HCT116 (cell line): ENCODE results near the gene DMXL2. TPM values are rescaled to one million over a fixed set of nuclear protein-coding genes. Genes with fewer than 3 reads are reported as not detected.
A peak's percentile ranks its signal among the peaks of the same experiment; 100 is the strongest.
"Not testable (repeated sequence)": the region's sequence is repeated elsewhere in the genome, so short reads cannot be mapped to it uniquely, and the experiment has no call there.

Source experiments
- ATAC-seq: fragments of 200-7000 bp; cut with Tn5 transposase; 2 replicates; pipeline ENCODE4 v1.9.1; 2020; ENCODE audit warnings: mild to moderate bottlenecking, moderate library complexity
- BruUV-seq: library from RNA; stranded (reverse); fragments of 400-500 nt; replicated peaks from 2 replicates; lab custom pipeline; 2021; lab: Mats Ljungman, UMichigan
- CTCF ChIA-PET: fragments of 300-600 bp; sonication (Branson Sonifier 250); formaldehyde crosslinking; loops from one replicate; lab custom pipeline; 2021; ENCODE audit warnings: antibody characterized with exemption; lab: Charles Lee
- POLR2A ChIA-PET: fragments of 300-600, 350-600 bp; sonication (Branson Sonifier 250); formaldehyde crosslinking; loops from one replicate; lab custom pipeline; 2021; ENCODE audit warnings: antibody characterized with exemption; lab: Charles Lee
- RAD21 ChIA-PET, 2 experiments: fragments of 300-600 bp; sonication (Branson Sonifier 250); formaldehyde crosslinking; loops; one replicate each; lab custom pipeline; 2023; ENCODE audit warnings: low total read pairs in 2 of 2; ENCODE audit not compliant: uncharacterized antibody in 2 of 2, unreplicated experiment in 2 of 2, low non-redundant PET in 1 of 2; lab: Charles Lee
- DNase-seq: peaks from one replicate; pipeline ENCODE4 v3.0.0-alpha.2; 2010; ENCODE audit warnings: low read depth, low spot score
- H2AFZ ChIP-seq: fragments of 200-600 bp; shearing (Covaris generic), sonication (generic); 2 replicates; pipeline ENCODE4 v1.6.1; 2017; ENCODE audit warnings: low read depth, mixed run types, mixed read lengths, antibody characterized with exemption, low read length; ENCODE audit not compliant: poor library complexity, severe bottlenecking
- H3K27ac ChIP-seq: 2 replicates; pipeline ENCODE4 v1.5.1; 2012; ENCODE audit warnings: low read depth, low read length
- H3K27me3 ChIP-seq: fragments of 200-600 bp; sonication (generic); 2 replicates; pipeline ENCODE4 v1.6.1; 2016; ENCODE audit warnings: mixed run types, low read length, mixed read lengths; ENCODE audit not compliant: insufficient read depth
- H3K36me3 ChIP-seq, 2 experiments: fragments of 200-500 bp in 1 of 2; fragments of 200-600 bp in 1 of 2; sonication (Bioruptor generic) in 1 of 2; sonication (generic) in 1 of 2; 2 replicates each; pipeline versions ENCODE4 v1.5.1 to v1.6.1; 2014 to 2016; ENCODE audit warnings: low read length in 2 of 2, inconsistent platforms in 1 of 2, mixed read lengths in 1 of 2, mixed run types in 1 of 2; ENCODE audit not compliant: insufficient read depth in 2 of 2, control insufficient read depth in 1 of 2
- H3K4me1 ChIP-seq, 2 experiments: fragments of 200-600 bp in 1 of 2; sonication (generic) in 1 of 2; 2 replicates each; pipeline versions ENCODE4 v1.5.1 to v1.6.1; 2012 to 2017; ENCODE audit warnings: low read length in 2 of 2, inconsistent platforms in 1 of 2, mild to moderate bottlenecking in 1 of 2, mixed read lengths in 1 of 2, mixed run types in 1 of 2, moderate library complexity in 1 of 2; ENCODE audit not compliant: insufficient read depth in 2 of 2, control insufficient read depth in 1 of 2
- H3K4me2 ChIP-seq: fragments of 200-600 bp; sonication (generic); 2 replicates; pipeline ENCODE4 v1.6.1; 2017; ENCODE audit warnings: mixed run types, low read length, mixed read lengths
- H3K4me3 ChIP-seq, 2 experiments: fragments of 200-600 bp in 1 of 2; sonication (generic) in 1 of 2; replicated peaks in 1 of 2; 2 replicates each; pipeline ENCODE4 v1.5.1; 2011 to 2016; ENCODE audit warnings: low read length in 2 of 2, control low read depth in 1 of 2, low read depth in 1 of 2, mild to moderate bottlenecking in 1 of 2, mixed read lengths in 1 of 2, mixed run types in 1 of 2
- H3K79me2 ChIP-seq: fragments of 200-600 bp; sonication (generic); 2 replicates; pipeline ENCODE4 v1.6.1; 2017; ENCODE audit warnings: mild to moderate bottlenecking, mixed run types, low read length, moderate library complexity, mixed read lengths; ENCODE audit not compliant: insufficient read depth
- H3K9ac ChIP-seq: fragments of 200-600 bp; sonication (generic); 2 replicates; pipeline ENCODE4 v1.6.1; 2016; ENCODE audit warnings: low read length, mixed read lengths
- H3K9me2 ChIP-seq: fragments of 200-600 bp; sonication (generic), shearing (Covaris generic); 2 replicates; pipeline ENCODE4 v1.6.1; 2017; ENCODE audit warnings: mixed run types, mild to moderate bottlenecking, moderate library complexity; ENCODE audit not compliant: insufficient read depth
- H3K9me3 ChIP-seq, 2 experiments: fragments of 200-500 bp in 1 of 2; fragments of 200-600 bp in 1 of 2; sonication (Bioruptor generic) in 1 of 2; sonication (generic) in 1 of 2; 2 replicates each; pipeline ENCODE4 v1.6.1; 2014 to 2017; ENCODE audit warnings: low read length in 2 of 2, mixed read lengths in 2 of 2, inconsistent platforms in 1 of 2, low read depth in 1 of 2, mild to moderate bottlenecking in 1 of 2, mixed run types in 1 of 2, moderate library complexity in 1 of 2; ENCODE audit not compliant: control insufficient read depth in 1 of 2, insufficient read depth in 1 of 2
- H4K20me1 ChIP-seq: fragments of 200-600 bp; sonication (generic), shearing (Covaris generic); 2 replicates; pipeline ENCODE4 v1.6.1; 2017; ENCODE audit warnings: mixed run types, mild to moderate bottlenecking, moderate library complexity; ENCODE audit not compliant: insufficient read depth
- EGR1 ChIP-seq: IDR thresholded peaks from 2 replicates; pipeline ENCODE4 v1.6.1; 2012; ENCODE audit warnings: low read depth
- MAX ChIP-seq: IDR thresholded peaks from 2 replicates; pipeline ENCODE4 v1.6.1; 2012
- RAD21 ChIP-seq: IDR thresholded peaks from 2 replicates; pipeline ENCODE4 v1.6.1; 2012; ENCODE audit warnings: low read depth, mild to moderate bottlenecking
- SRF ChIP-seq: IDR thresholded peaks from 2 replicates; pipeline ENCODE4 v1.6.1; 2012; ENCODE audit warnings: low read depth
- YY1 ChIP-seq: IDR thresholded peaks from 2 replicates; pipeline ENCODE4 v1.6.1; 2011; ENCODE audit warnings: low read length, low read depth, moderate library complexity, mild to moderate bottlenecking; ENCODE audit not compliant: insufficient replicate concordance; ENCODE audit errors: extremely low read depth
- intact Hi-C: fragments of 100-400 bp; cut with micrococcal nuclease; formaldehyde crosslinking; loops from 2 replicates; pipeline ENCODE4 v1.10.0; 2022
- total RNA-seq: library from RNA; stranded (reverse); gene quantifications from one replicate; pipeline ENCODE4 v1.2.1, GENCODE V29; 2021; ENCODE audit not compliant: unreplicated experiment

Gene DMXL2
- total RNA-seq, 1 experiment from 2014 or later: 21.5 TPM

- BruUV-seq, ATAC-seq, intact Hi-C loops, RAD21 ChIA-PET, H3K27ac ChIP-seq, H3K36me3 ChIP-seq, H2AFZ ChIP-seq, H3K9me2 ChIP-seq, H3K4me3 ChIP-seq, DNase-seq, H3K9ac ChIP-seq, H3K9me3 ChIP-seq, H4K20me1 ChIP-seq, H3K27me3 ChIP-seq: not testable (repeated sequence)
- ChIA-PET CTCF (interaction anchor here (0.9 kb wide), 1 partner anchor 47 kb away, joined by 3 read pairs; no protein-coding TSS in a partner anchor), POLR2A (interaction anchor here (0.6 kb wide), 1 partner anchor 11 kb away, joined by 5 read pairs; no protein-coding TSS in a partner anchor)
- Histone ChIP-seq H3K4me2 (0 out of 2 replicates have a peak overlapping the region, but pooled peaks have one; percentile 16), H3K79me2 (peaks cover 27% of the 10 kb centered on the region), H3K4me1 (peaks cover 27 to 49% of the 10 kb centered on the region in 2 experiments)
Observed at GRCh38 chr15:51603462-51603948, 19.1 kb downstream of the DMXL2 start.

- Histone ChIP-seq H3K9ac (no peak overlapping the region), H3K27me3 (no peaks in the 10 kb centered on the region), H4K20me1 (no peaks in the 10 kb centered on the region), H3K27ac (no peak overlapping the region), H3K36me3 (no peaks in the 10 kb centered on the region), H3K9me3 (no peaks in the 10 kb centered on the region), H3K4me1 (peaks cover 27 to 49% of the 10 kb centered on the region in 2 experiments), H2AFZ (no peak overlapping the region), H3K9me2 (no peaks in the 10 kb centered on the region), H3K4me2 (peak overlapping the region; percentile 16; the same call in 1 of the 2 replicates), H3K79me2 (peaks cover 27% of the 10 kb centered on the region), H3K4me3 (no peak overlapping the region)
- TF ChIP-seq YY1: no peak
- no peak for TF ChIP-seq SRF
- no peak for TF ChIP-seq RAD21
- no peak for TF ChIP-seq EGR1
- TF ChIP-seq MAX: no peak
- no peak for ATAC-seq
- ChIA-PET RAD21 (no interaction called here), CTCF (interaction anchor here (0.9 kb wide), 1 partner anchor 47 kb away, joined by 3 read pairs; no protein-coding TSS in a partner anchor), POLR2A (interaction anchor here (0.6 kb wide), 1 partner anchor 11 kb away, joined by 5 read pairs; no protein-coding TSS in a partner anchor)
- DNase-seq: no peak
- intact Hi-C loops: no loop called here
- BruUV-seq: TSS peak; percentile 62
Observed at GRCh38 chr15:51603002-51603401, 19.6 kb downstream of the DMXL2 start.
